NCI-H2029 (cell line): ENCODE measurements around the gene ATP8B3.
A peak's percentile ranks its signal among the peaks of the same experiment; 100 is the strongest.
"Not testable (repeated sequence)": the region's sequence is repeated elsewhere in the genome, so short reads cannot be mapped to it uniquely, and the experiment has no call there.

Experiments used
- DNase-seq: peaks from one replicate; lab custom pipeline; 2025; lab: John Stamatoyannopoulos, UW

Gene ATP8B3

DNA sequence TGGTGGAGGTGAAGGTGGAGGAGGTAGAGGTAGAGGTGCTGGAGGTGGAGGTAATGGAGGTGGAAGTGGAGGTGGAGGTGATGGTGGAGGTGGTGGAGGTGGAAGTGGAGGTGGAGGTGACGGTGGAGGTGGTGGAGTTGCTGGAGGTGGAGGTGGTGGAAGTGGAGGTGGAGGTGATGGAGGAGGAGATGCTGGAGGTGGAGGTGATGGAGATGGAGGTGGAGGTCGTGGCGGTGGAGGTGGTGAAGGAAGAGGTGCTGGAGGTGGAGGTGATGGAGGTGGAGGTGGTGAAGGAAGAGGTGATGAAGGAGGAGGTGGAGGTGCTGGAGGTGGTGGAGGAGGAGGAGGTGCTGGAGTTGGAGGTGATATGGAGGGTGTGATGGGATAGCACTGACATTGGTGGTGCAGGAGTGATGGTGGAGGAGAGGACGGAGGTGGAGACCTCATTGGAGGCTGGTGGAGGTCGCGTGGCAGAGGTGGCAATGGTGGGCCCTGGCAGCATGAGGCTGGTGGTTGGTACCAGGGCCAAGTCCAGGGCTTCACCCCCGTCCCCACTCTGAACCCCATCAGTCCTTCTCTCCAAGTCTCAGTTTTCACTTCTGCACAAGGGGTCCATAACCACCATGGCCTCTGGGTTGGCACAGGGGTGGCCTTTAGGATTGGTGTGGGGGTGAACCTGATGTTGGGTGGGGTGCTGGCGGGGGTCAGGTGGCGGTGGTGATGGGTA lies 43.0 kb downstream of the ATP8B3 start:
- no peak for DNase-seq

DNA sequence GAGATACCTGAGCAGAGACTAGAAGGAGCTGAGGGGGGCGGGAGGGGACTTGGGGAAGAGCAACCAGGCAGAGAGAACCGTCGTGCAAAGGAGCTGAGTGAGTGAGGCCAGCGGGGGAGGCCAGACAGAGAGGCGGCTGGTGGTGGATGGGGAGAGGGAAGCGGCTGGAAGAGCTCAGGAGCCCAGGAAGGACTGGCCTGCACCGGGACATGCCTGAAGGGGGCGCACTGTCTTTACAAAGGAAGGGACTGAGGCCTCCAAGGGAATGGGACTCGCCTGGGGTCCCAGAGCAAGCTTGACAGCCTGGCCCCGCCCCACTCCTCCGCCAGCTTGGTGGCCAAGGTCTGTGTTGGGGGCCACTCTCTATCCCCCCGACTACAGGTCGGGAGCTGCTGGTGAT lies 43.8 kb downstream of the ATP8B3 start:
- no peak for DNase-seq

DNA sequence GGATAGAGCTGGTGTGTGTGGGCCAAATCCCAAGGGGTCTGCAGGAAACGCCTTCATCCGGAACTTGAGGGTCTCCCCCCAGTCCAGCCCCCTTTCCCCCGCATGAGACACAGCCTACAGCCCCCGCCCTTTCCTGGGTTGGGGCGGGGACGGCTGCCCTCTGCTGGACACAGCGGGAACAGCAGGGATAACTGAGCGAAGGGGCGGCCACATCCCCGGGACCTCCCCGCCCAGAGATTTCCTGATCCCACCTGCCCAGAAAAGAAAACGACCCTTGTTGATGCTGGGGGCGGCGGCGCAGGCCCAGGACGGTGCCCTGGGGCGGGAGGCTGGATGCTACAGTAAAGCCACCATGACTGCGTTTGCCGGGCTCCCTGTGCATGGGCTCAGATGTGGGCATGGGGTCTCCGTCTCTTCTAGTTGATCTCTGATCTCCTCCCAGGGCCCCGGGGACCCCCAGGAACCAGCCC lies 44.6 kb downstream of the ATP8B3 start:
- DNase-seq = peak; percentile 9

DNA sequence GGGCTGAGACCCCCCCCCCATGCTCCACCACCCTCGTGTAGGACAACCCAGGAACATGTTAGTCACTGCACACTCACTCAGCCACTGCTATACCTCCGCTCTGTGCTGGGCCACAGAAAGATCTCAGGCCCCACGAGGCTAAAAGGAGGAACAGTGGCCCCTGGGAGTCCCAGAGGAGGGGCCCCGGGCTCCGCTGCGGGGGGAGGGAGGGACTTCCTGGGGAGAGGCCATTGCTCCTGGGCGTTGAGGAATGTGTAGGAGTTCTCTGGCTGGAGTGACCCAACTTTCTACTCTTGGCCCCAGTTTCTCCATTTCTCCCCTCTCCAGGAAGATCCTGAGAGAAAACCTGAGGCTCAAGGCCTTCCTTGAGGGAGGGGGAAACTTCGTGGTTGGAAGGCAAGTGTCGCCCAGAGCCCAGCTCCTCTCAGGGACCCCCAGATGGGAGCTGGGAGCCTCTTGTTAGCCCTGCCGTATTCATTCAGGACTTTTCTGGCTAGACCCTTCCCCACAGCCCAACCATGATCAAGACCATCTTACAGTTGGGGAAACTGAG lies 45.2 kb downstream of the ATP8B3 start:
- no peak for DNase-seq

DNA sequence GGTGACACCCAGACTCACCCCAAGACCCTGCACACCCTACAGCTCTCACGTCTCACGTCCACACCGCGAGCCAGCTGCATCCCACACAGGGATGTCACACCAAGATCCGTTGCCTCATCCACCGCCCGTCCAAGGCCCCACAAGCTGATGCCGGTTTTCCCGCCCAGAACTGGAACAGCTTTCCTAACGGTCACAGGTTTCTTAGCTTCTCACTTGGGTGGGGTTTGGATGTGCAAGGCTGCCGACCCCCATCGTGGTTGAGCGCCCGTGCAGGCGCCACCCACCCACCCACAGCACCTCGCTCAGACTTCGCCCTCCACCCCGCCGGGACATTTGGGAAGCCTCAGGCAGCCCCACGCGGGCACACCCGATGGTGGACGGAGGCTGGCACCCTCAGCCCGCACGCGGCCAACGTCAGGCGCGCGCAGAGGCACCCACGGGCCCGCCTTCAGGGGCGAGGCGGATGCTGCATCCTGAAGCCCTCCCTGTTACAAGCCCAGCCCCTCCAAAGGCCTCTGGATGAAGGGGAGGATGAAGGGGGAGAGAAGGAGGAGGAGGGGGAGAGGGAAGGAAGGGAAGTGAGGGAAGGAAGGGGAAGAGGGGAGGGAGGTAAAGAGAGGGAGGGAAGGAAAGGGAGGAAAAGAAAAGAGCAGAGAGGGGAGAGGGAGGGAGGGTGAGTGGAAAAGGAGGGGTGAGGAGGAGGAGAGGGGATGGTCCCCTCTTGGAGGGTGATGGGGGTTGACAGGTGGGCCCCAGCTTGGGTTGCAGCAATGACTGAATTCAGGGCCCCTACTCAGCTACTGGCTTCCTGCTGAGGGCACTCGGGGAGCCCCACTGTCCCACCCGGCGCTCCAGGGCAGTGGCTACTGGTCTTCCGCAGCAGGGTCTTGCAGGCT lies 45.9 kb downstream of the ATP8B3 start:
- no peak for DNase-seq

DNA sequence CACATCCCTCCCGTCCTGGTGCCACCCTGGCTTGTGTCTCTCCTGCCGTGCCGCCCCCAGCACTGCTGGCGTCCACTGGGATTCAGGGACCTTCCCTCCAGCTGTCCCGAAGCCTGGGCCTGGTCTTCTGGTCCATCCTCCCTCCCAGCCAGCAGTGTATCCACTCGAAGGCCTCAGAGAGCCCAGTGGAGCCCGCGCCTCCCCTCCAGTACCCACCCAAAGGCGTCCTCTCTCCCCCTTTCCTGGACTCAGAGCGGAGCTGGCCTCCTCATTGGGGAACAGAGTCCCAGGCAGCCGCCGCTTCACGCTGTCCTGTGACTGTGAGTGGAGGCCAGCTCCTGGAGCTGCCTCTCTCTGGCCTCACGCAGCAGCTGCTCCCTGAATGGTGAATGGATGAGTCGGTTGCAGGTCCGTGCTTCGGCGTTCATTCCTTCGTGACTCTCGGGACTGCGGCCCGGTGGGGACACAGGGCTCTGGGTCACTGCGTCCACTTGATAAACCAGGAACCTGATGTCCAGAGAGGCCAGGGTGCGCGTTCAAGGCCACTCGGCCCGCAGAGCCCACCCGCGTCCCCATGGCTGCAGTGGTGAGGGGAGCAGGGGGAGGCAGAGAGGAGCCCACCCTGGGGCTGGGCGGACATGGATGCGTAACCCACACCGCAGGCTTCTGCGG lies 46.7 kb downstream of the ATP8B3 start:
- DNase-seq = no peak

DNA sequence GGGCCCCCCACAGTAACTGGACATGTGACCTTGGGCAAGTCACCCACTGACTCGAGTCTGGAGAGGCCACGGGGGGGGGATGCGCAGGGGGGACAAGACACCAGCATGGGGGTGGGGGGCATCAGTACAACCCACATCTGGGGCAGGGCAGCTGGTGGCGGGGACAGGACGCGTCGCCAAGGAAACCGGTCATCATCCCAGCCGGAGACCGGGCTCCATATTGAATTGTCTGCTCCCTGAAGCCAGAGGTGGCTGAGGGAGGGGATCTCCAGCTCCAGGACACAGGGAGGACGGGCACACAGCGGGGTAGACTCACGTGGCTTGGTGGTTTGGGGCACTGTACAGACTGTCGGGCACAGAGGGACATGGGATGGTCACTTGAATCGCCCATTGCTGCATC lies 47.3 kb downstream of the ATP8B3 start:
- no peak for DNase-seq

DNA sequence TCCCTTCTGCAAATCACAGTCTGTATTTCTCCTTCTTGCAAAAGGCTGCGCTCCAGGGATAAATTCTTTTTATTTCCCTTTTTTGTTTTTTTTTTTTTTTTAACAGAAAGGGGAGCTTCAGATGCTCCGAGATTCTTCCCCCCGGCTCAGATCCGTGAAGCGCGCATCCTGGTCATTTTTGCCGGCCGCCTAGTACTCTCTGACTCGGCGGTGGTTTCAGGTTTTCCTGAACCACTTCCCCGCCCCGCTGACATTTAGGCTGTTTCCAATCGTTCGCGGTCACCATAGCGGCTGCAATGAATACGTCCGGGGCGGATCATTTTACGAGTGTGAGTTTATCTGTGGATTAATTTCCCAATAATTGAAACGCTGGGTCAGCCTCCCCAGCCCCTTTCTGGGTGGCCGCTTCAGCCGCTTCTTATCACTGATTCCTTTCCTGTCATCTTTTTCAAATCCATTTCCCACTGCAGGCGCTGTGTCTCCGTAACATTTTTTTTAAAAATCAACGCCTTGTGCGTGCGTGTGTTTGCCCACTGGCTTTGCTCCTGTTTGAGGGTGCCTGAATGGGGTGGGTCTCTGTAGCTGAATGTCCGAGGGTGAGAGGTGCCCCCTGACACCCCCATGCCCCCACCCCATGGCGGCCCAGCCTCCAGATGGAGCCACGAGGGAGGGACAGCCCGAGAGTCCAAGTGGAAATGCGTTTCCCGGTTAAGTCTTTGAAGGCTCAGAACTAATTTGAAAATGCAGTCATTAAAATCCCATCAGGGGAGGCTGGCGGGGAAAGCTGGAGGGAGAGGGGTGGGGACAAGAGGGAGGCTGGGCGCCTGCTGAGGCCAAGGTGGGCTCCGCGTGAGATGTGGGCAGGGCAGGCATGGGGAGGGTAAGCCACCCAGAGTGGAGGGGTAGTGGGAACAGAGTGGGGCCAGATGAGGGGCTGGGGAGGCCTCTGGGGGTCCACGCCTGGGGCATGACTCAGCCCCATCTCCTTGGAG lies 48.1 kb downstream of the ATP8B3 start:
- no peak for DNase-seq

DNA sequence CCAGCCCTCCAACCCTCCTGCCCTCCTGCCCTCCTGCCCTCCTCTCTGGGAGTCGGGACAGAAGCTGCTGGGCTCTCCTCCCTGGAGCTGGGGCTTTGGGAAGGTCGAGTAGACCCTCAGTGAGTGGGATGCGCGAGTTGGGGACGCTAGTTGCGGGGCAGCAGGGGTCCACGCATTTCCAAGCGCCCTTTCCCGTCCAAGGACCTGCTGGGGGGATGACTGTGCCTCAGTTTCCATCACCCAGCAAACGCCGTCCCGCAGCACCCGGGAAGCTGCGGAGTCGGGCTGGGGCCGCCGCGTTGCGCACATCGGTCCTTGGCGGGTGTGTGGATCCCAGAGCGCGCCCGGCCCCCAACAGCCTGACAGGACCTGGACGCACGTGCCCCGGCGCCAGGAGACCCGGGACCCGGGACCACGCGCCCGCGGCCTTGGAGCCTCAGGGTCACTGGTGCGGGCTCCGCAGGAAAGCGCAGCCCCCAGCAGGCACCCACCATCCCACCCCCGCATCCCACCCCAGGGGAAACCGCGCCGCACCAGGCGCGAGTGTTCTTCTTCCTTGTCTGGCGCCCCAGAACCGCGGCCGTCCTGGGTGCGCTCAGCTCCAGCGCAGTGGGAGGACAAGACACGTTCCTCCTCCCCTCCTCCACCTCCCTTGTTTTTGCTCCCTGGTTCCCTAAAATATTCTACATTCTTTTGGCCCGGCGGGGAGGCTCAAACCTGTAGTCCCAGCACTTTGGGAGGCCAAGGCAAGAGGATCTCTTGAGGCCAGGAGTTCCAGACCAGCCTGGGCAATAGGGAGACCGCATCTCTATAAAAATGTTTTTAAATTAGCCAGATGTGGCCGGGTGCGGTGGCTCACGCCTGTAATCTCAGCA lies 49.6 kb downstream of the ATP8B3 start:
- no peak for DNase-seq

DNA sequence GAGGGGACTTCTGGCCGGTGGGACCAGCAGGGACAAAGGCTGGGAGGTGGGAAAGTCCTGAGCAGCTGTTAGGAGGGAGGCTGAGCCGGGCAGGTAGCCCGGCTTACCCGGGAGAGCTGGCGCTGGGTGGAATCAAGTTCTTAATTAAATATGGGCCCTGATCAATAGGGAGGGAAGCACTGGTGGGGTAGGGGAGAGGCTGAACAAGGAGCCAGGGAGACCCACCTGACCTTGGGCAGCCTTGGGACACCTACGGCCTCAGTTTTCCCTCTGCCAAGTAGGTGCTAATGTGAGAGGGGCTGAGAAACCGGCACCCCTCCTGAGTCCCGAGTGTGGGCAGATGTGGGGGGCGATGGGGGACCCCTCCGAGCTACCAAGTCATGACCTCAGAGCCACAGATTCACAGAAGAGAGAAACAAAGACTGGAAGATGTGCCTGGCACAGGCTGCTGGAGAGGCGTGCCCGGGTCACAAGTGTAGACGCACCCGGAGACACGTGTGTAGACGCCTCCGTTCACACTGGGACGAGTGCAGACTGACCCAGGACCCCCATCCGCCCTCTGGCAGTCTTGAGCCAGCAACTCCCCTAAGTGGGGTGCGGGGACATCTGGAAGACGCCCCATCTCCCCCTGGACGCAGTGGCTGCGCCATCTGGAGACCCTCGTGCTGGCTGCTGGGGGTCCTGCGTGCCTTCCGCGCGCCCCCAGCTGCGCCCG lies 50.4 kb downstream of the ATP8B3 start:
- no peak for DNase-seq

DNA sequence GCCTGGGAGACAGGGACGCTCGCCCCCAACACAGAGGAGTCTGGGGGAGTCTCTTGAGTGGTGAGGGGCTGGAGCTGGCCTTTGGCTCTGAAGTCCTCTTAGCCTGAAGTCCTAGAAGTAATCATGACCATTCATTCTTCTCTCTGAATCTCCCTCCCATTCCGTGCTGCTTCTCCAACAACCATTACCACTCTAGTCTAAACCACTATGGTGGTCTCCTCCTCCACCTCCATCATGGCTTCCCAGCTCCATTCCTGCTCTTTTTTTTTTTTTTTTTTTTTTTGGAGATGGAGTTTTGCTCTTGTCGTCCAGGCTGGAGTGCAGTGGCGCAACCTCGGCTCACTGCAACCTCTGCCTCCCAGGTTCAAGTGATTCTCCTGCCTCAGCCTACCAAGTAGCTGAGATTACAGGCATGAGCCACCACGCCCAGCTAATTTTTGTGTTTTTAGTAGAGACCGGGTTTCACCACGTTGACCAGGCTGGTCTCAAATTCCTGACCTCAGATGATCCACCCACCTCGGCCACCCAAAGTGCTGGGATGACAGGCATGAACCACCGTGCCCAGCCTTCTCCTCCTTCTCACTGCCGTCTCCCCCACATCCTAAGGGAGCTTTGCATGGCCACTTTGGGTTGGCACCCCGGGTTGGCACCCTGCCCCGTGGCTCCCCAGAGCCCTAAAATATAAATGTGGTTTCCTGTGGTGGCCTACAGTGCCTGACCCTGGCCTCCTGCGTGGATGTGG lies 51.1 kb downstream of the ATP8B3 start:
- DNase-seq = not testable (repeated sequence)

DNA sequence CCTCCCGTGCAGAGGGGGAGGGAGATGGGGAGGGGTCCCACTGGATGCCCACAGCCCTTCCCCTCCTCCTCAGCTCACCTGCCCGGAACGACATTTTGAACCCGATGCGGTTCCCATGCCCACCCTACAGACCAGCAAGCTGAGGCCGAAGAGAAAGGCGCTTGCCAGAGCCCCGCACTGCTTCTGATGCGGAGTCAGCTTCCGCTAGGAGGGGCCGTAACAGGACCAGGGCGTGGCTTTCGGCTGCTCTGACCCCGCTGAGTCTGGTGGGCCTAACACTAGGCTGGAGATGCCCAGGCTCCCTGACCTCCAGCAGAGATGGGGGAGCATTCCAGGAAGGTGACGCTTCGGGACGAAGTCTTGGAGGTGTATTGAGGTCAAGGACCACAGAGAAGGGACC lies 52.1 kb downstream of the ATP8B3 start:
- no peak for DNase-seq

DNA sequence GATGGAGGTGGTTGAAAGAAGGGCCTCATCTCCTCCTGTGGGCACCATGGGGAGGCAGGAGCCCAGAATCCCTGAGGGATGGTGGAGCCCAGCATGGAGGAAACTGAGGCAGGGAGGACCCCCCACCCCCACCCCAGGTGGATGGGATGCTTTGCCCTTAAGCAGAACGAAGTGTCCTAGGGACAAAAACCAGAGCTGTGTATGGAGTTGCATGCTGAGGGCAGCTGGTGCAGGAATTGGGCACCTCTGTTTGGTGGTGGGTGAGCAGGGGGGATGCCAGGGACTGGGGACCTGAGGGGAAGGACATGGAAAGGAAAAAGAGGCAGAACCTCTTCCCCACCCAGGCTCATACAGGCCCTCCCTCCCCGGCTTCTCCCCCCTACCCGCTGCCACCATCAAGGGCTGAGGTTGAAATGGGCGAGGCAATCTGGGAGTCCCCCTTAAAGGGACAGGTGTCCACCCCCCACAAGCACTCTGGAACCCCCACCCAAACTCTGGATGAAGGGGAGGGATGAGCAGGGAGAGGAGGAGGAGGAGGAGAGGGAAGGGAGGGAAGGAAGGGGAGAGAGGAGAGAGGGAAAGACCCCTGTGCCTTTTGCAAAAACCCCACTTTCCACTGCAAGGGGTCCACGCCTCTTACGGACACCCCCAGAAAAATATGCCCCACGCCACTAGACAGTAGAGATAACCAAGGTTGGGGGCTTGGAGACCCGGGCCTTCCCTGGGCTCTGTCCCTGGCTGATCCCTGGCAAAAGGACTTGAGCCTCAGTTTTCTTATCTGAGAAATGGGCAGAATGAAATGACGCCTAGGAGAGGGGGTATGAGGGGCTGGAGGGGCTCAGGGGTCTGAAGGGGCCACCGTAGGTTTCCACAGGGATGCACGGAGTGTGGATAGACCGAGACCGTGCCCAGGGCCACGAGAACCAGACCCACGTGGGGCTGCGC lies 52.8 kb downstream of the ATP8B3 start:
- DNase-seq = no peak

DNA sequence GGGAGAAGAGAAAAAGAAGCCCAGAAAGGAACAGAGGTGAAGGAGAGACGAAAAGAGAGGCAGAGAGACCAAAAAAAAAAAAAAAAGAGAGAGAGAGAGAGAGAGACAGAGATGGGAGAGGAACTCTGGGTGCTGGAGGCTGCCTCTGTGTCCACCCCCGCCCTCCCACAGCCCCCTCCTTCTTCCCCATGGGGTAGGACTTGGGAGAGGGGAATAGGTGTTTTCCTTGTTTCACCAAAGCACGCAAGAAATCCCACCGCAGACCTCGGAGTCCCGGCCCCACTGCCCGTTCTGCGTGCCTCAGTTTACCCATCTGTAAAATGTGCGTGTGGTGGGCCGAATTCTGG lies 53.9 kb downstream of the ATP8B3 start:
- DNase-seq = no peak

DNA sequence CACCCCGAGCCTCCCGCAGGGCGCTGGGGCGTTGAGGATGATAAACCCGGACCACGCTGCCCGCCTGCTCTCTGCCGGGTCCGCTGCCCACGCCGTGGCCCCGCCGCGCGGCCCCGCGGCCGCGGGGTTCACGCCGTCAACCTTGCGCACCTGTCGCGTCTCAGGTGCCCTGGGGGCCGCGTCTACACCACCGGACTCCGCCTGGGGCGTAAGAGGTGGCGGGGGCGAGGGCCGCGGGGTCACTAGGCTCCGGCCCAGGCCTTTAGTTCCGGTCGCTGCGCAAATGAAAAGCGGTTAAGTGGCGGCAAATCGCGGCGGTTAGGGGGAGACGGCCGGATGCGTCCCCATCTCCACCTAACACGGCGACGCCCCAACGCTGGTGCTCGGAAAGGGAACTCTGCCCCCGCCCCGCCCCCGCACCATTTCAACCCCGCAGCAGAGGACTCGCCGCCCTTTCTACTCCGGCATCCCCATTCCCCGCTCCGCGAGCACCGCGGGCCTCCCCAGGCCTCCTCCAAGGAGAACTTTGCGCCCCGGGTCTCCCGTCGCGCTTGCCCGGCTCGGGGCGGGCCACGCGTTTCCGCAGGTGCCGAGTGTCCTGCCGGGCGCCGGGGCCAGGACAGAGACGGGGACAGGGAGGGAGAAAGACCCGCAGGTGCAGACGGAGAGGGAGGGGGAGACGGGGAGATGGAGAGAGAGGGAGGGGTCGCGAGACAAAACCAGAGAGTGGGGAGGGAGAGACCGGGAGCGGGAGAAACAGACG lies 54.4 kb downstream of the ATP8B3 start:
- no peak for DNase-seq

DNA sequence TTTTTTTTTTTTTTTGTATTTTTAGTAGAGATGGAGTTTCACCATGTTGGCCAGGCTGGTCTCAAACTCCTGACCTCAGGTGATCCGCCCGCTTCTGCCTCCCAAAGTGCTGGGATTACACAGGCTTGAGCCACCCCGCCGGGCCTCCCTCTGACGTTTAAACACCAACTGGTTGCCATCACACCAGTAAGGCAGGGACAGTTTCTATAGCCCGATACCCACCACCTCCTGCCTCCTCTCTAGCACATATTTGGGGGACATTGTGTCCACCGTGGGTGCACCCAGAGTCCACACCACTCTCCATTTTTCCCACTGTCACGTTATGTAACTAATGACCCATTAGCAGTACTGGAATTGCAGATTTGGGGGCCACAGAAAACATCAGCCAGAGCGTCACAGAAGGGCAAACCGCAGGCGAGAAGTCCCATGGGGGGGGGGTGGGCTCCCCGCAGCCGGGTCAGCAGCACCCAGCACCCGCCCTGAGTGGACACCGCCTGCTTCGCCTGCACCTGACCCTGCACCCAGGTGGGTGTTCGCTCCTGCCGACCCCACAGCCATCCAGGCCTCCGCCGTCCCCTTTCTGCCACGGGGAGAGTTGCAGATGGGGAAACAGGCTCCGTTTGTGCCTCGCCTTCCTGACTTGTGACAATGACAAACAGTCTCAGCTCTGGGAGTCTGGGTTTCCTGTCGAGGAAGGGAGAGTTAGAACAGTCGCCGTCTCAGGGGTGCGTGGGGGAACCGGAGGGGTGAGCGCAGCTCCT lies 55.2 kb downstream of the ATP8B3 start:
- no peak for DNase-seq
